ENCODE measurements around the gene NUDC. TPM values are rescaled to one million over a fixed set of nuclear protein-coding genes. Genes with fewer than 3 reads are reported as not detected.

The NUDC gene
- total and polyA plus RNA-seq, 9 of the 15 experiments (the other 6 are each of a cell fraction or from before 2014, with no cell fraction given), result 9.8 to 234 (median 149) TPM

DNA sequence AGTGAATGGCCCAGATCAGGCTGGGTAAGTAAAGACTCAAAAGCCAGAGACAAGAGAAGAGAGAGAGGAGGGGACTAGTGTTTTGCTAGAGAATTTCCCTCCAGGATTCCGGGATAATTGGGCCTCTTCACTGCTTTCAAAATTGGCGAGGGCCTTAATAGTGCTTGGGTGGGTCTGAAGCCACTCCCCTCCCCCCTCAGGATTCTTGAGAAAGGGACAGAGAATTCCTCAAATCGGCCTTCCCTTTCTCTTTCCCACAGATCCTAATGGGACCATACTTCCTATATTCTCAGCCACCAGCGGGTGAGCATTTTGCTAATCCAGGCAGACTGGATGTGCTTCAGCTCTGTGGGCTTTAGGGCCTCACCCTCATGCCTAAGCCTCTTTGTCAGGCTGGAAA is 46.6 kb upstream of the NUDC start (continued):
- TF ChIP-seq ARID2 (IDR thresholded peaks at IDR 0.05) (no peak), ZNF184 (CRISPR knock-in tag; IDR thresholded peaks at IDR 0.05) (no peak), RBM15 (IDR thresholded peaks at IDR 0.05; ENCODE audit: insufficient read depth, low read length) (no peak), NFXL1 (CRISPR knock-in tag; IDR thresholded peaks at IDR 0.05) (no peak), ELF2 (CRISPR knock-in tag; IDR thresholded peaks at IDR 0.05) (no peak), ZBTB17 (CRISPR knock-in tag; IDR thresholded peaks at IDR 0.05) (no peak)
- TF ChIP-seq, protein P1, sequence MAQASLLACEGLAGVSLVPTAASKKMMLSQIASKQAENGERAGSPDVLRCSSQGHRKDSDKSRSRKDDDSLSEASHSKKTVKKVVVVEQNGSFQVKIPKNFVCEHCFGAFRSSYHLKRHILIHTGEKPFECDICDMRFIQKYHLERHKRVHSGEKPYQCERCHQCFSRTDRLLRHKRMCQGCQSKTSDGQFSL (CRISPR knock-in tag; IDR thresholded peaks at IDR 0.05), result no peak
- TF ChIP-seq, protein P1 (tag; IDR thresholded peaks at IDR 0.05), result no peak

DNA sequence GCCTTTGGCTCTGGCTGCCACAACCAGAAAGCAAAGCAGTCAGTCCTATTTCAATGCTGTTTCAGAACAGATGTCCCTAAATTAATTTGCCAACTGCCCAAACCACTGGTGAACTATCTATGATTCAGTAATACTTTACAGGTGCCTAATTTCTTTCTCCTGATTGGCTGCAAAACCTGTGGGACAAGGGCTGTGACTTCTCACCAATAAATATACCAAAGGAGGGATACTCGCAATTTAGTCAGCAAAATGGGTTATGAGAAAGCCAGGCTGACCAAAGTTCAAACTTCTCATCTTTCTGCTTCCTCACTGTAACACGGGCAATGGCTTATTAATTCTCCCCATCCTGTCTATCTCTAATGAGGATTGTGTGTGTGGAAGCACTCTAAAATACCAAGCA is 44.2 kb upstream of the NUDC start:
- Histone ChIP-seq H3K36me3 (ENCODE audit: control insufficient read depth, insufficient read depth, low read length) (peaks cover 53% of the 10 kb centered on the region; the same call in 2 of the 3 replicates), H3K9me1 (ENCODE audit: control insufficient read depth, insufficient read depth, low read length) (no peaks in the 10 kb centered on the region), H2AFZ (ENCODE audit: low read depth, low read length) (no peak overlapping the region), H3K4me3 (no peak overlapping the region), H3K4me2 (ENCODE audit: insufficient read depth, low read length) (no peak overlapping the region), H3K79me2 (ENCODE audit: control insufficient read depth, insufficient read depth, low read length) (no peaks in the 10 kb centered on the region), H4K20me1 (replicated peaks; ENCODE audit: control insufficient read depth, insufficient read depth, low read length) (no peaks in the 10 kb centered on the region), H3K27me3 (ENCODE audit: control insufficient read depth in 2 of 2, insufficient read depth in 2 of 2, low read length in 2 of 2) (no peaks in the 10 kb centered on the region), H3K27ac (ENCODE audit: extremely low read depth, low read depth, low read length) (no peak overlapping the region), H3K4me1 (replicated peaks in 1 of 2; ENCODE audit: control insufficient read depth in 2 of 2, insufficient read depth in 2 of 2, low read length in 2 of 2) (no peaks in the 10 kb centered on the region), H3K9me3 (replicated peaks; ENCODE audit: control insufficient read depth, insufficient read depth, low read depth, low read length) (no peaks in the 10 kb centered on the region), H3K9ac (ENCODE audit: insufficient read depth in 1 of 2, low read depth in 2 of 2, low read length in 2 of 2) (no peak overlapping the region)
- in situ Hi-C loops (cut with MboI), result no loop called here
- ChIA-PET POLR2A (interaction anchor here (1.4 to 1.8 kb wide), 2 partner anchors 10 to 12 kb away, joined by 5 read pairs; no protein-coding TSS in a partner anchor), CTCF (ENCODE audit: low intra/inter-chr PET ratio) (interaction anchor here (0.6 to 4.3 kb wide), 7 partner anchors 15 to 601 kb away, joined by 3 to 53 read pairs (median 5); partner anchors contain the start of gene SFN)
- ATAC-seq (no peak), FAIRE-seq (no peak), DNase-seq (ENCODE audit: extremely low read depth in 1 of 4, low spot score in 3 of 4) (no peak)
- WGBS (ENCODE audit: insufficient coverage, low coverage, missing lambda C conversion rate), result 68% methylated on average over 2 of the region's 2 CpGs
- intact Hi-C loops (cut with micrococcal nuclease), result loop anchor here (5.0 kb wide), 2 partner anchors 65 to 85 kb away; no protein-coding TSS in a partner anchor
- TF ChIP-seq ZNF707 (CRISPR knock-in tag; conservative IDR thresholded peaks at IDR 0.05), result no peak
- 0 out of 2 replicates have a peak, but pooled peaks have one; percentile 21 for TF ChIP-seq POLR2AphosphoS2 (IDR thresholded peaks at IDR 0.05; ENCODE audit: low read length)
- BruUV-seq (replicated peaks), result no TSS peak
